KG1 (cell line): ENCODE measurements around the gene SPP1.
"Not testable (repeated sequence)": the region's sequence is repeated elsewhere in the genome, so short reads cannot be mapped to it uniquely, and the experiment has no call there.

ENCODE experiments used
- DNase-seq: peaks from one replicate; lab custom pipeline; 2025; lab: John Stamatoyannopoulos, UW

SPP1 gene

DNA sequence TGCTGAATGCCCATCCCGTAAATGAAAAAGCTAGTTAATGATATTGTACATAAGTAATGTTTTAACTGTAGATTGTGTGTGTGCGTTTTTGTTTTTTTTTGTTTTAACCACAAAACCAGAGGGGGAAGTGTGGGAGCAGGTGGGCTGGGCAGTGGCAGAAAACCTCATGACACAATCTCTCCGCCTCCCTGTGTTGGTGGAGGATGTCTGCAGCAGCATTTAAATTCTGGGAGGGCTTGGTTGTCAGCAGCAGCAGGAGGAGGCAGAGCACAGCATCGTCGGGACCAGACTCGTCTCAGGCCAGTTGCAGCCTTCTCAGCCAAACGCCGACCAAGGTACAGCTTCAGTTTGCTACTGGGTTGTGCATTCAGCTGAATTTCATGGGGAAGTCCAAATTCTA lies at the start of gene SPP1:
Gene SPP1, plus strand, starts transcription at position 249 of the 400 bp plus-strand sequence. CDS start 1,182 bp downstream, outside the sequence.
- DNase-seq = peak; percentile 68

- DNase-seq = no peak
Observed at GRCh38 chr4:87926554-87927098, 48.9 kb upstream of the SPP1 start.

- DNase-seq = no peak
Observed at GRCh38 chr4:87930629-87931028, 44.9 kb upstream of the SPP1 start.

DNA sequence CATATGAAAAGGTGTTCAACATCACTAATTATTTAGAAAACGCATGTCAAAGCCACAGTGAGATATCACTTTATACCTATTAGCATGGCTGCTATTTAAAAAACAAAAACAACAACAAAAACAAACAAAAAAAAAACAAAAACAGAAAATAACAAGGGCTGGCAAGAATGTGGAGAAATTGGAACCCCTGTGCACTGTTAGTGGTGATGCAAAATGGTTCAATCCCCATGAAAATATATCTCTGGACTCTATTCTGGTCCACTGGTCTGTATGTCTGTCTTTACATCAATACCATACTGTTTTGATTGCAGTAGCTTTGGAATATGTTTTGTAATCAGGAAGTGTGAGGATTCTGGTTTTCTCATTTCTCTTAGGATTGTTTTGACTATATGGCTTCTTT lies 43.6 kb upstream of the SPP1 start:
- no peak for DNase-seq

- DNase-seq = no peak
Observed at GRCh38 chr4:87932718-87933141, 42.8 kb upstream of the SPP1 start.

DNA sequence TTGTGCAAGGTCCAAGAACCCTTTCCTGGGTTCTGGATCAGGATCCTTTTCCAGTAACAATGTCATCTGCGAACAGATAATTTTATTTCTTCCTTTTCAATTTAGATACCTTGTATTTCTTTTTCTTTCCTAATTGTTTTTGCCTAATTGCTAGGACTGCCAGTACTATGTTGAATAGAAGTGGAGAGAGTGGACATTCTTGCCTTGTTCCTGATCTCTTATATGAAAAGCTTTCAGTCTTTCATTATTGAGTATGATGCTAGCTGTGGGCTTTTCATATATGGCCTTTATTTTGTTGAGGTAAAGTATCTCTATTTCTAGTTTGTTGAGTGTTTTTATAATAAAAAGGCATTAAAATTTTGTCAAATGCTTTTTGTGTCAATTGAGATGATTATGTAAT lies 42.2 kb upstream of the SPP1 start:
- no peak for DNase-seq

- DNase-seq = no peak
Observed at GRCh38 chr4:87934157-87934704, 41.3 kb upstream of the SPP1 start.

GRCh38 chr4:87934973-87935372 lies 40.5 kb upstream of the SPP1 start:
- no peak for DNase-seq

DNA sequence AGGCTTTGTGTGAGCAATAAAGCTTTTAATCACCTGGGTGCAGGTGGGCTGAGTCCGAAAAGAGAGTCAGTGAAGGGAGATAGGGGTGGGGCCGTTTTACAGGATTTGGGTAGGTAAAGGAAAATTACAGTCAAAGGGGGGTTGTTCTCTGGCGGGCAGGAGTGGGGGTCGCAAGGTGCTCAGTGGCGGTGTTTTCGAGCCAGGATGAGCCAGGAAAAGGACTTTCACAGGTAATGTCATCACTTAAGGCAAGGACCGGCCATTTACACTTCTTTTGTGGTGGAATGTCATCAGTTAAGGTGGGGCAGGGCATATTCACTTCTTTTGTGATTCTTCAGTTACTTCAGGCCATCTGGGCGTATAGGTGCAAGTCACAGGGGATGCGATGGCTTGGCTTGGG lies 39.6 kb upstream of the SPP1 start:
- not testable (repeated sequence) for DNase-seq

DNA sequence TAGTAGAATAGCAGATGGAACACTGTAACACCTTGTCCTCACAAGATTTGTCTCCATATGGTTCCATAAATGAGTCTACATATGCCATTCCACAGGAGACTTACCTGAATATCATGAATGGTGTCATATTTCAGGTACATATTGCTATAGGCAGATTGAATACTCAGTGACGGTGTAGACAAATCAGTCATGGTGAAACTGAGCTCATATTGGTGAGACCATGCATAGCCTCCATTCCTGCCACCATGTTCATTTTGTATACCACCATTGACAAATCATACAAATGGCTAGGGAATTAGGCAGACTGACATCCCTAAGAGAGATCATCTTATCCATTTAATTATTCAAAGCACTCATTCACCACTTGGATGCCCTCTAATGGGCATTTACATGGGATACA lies 38.0 kb upstream of the SPP1 start:
- DNase-seq = no peak

DNA sequence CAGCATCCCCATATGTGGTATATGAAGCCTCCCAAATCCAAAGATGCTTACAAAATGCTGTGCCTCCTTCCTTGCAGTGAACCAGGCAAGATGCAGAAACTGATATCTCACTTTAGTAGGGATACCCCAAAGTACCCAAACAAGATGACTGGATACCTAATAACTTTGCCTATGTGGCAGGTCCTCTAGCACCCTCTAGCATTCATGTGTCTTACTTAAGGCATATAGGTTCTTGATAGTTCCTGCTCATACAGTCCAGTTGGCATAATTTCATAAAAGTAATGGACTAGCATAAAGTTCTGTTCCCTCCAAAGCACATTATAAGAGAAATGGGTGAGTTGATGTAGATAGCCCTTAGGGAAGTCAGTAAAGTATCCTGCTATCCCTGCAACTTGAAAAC lies 36.8 kb upstream of the SPP1 start:
- DNase-seq = no peak

DNA sequence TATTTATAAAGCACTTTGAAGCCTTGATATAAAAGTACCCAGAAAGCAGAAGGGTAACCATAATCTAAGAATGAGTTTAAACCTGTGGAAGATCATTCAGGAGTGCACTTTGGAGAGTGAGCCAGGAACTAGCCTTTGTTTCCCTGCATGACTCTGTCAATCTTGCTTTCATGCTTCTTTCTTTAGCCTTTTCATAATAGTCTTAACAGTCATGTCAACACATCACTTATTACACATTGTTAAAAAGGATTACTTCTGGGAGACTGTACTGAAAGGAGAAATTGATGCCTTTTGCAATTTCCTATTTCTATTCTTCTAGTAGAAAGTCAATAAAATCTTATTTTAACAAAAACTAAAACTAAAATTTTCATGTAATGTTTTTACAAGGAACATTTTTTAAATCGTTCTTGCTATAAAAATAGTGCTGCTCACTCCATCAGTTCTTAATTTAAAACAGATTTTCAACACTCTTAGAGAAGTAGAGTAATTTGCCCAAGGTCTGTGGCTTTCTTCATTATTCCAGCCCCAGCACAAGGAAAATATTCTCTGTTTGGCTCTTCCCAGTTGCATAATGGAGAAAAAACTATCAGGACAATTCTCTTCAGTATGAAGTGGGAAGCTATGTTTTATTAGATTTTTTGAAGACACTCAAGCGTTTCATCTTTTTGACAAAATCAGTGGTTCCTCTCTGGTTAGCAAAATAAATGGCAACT lies 35.4 kb upstream of the SPP1 start:
- no peak for DNase-seq

GRCh38 chr4:87940809-87941208 lies 34.7 kb upstream of the SPP1 start:
- not testable (repeated sequence) for DNase-seq

GRCh38 chr4:87941537-87942392 lies 33.7 kb upstream of the SPP1 start:
- DNase-seq = no peak

- DNase-seq = no peak
Observed at GRCh38 chr4:87943660-87944149, 31.8 kb upstream of the SPP1 start.

- no peak for DNase-seq
Observed at GRCh38 chr4:87944967-87945366, 30.5 kb upstream of the SPP1 start.

DNA sequence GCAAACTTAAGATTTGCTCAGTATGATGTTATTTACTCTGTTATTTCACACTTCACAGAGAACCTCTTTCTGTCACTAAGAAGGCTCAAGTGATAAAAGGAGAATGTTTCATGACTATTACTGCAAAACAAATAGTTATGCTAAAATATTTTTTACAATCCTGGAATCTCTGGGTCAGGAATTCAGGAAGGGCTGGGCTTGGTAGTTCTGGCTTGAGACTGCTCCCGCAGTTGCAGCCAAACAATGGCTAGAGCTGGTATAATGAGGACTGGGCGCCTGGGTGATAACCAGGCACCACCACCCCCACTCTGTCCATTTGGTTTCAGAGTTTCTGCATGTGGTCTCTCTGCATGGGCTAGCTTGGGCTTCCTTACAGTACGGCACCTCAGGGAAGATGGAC lies 28.7 kb upstream of the SPP1 start:
- no peak for DNase-seq

- no peak for DNase-seq
Observed at GRCh38 chr4:87947381-87948160, 27.9 kb upstream of the SPP1 start.

DNA sequence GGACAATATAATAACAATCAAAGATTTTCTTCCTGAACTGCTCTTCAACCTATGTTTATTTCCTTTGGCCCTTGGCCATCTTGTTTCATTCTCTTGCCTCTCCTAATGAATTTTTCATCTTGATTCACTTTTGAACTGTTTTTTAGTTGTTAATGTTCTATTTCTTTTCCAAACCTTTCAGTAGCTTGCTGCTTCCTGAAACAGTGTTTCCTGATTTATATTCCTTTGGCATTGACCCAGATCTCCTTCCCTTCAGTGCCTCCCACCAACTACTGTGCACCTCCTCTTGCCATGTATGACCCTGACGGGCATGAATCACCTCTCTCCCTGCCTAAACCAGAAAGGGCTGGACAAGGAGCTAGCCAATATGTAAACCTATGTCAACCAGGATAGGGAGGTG lies 25.6 kb upstream of the SPP1 start:
- DNase-seq = no peak

GRCh38 chr4:87950493-87950892 lies 25.0 kb upstream of the SPP1 start:
- DNase-seq = no peak

- no peak for DNase-seq
Observed at GRCh38 chr4:87950936-87951511, 24.5 kb upstream of the SPP1 start.
